ENCODE results near the gene RAVER1. TPM values are rescaled to one million over a fixed set of nuclear protein-coding genes. Genes with fewer than 3 reads are reported as not detected.

RAVER1 gene
- total RNA-seq, 3 donors from 2014 or later = 10.7 to 17.7 (median 12.3) TPM

- TF ChIP-seq CTCF (IDR thresholded peaks at IDR 0.05) (no peak), POLR2A (IDR thresholded peaks at IDR 0.05) (no peak), POLR2AphosphoS5 (IDR thresholded peaks at IDR 0.05) (no peak)
- Histone ChIP-seq H3K36me3 (peaks cover 6% of the 10 kb centered on the region), H3K27me3 (no peaks in the 10 kb centered on the region), H3K27ac (no peak overlapping the region), H3K4me1 (no peaks in the 10 kb centered on the region), H3K9me3 (no peaks in the 10 kb centered on the region), H3K4me3 (no peak overlapping the region)
- intact Hi-C loops (cut with DNase I; ENCODE audit: low total_unique reads) = no loop called here
- DNase-seq (ENCODE audit: low spot score in 2 of 2) = no peak
Measured at GRCh38 chr19:10363789-10364281, 30.5 kb upstream of the RAVER1 start.

DNA sequence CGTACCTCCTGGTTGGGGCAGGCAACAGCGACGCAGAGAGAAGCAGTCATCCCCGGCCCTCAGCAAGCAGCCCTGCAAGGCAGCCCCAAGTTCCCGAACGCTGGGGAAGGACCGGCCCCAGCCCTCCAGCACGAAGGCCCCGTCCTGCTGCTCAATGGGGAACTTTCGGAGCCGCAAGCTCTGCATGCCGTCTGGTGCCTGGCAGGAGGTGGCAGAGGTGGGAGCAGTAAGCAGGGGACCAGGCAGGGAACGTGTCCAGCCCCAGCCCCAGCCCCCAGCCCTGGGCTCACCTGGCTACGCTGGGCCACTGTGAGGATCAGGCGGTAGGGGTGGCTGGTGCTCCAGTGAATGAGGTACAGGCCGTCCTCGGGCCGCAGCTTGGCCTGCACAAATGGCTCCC lies 28.9 kb upstream of the RAVER1 start:
- H3K27me3 ChIP-seq = no peaks in the 10 kb centered on the region
- H3K4me3 ChIP-seq = no peak overlapping the region
- H3K9me3 ChIP-seq = no peaks in the 10 kb centered on the region
- intact Hi-C loops (cut with DNase I; ENCODE audit: low total_unique reads) = no loop called here
- DNase-seq (ENCODE audit: low spot score in 2 of 2) = no peak
- H3K36me3 ChIP-seq = peaks cover 6% of the 10 kb centered on the region
- no peak for TF ChIP-seq POLR2A (IDR thresholded peaks at IDR 0.05)
- no peak for TF ChIP-seq CTCF (IDR thresholded peaks at IDR 0.05)
- TF ChIP-seq POLR2AphosphoS5 (IDR thresholded peaks at IDR 0.05) = no peak
- H3K4me1 ChIP-seq = no peaks in the 10 kb centered on the region
- H3K27ac ChIP-seq = no peak overlapping the region

DNA sequence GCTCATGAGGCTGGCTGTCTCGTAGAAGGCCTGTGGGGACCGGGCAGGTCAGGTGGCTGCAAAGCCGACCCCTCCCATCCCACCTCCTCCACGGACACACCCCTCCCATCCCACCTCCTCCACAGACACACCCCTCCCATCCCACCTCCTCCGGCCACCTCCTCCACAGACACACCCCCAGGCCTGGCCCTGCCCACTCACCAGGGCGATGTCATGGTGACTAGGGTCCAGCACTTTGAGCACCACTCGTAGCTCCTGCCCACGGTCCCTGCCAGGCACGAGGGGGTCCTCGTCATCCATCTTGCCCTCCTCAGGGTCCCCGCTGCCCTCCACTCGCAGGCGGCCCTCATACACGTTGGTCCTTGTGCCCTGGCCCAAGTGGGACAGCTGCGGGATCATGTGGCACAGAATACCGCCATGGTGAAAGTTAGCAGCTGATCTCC lies 28.3 kb upstream of the RAVER1 start:
- DNase-seq (ENCODE audit: low spot score in 2 of 2) = no peak
- Histone ChIP-seq H3K36me3 (peaks cover 6% of the 10 kb centered on the region), H3K27me3 (no peaks in the 10 kb centered on the region), H3K27ac (no peak overlapping the region), H3K4me1 (no peaks in the 10 kb centered on the region), H3K4me3 (no peak overlapping the region), H3K9me3 (no peaks in the 10 kb centered on the region)
- intact Hi-C loops (cut with DNase I; ENCODE audit: low total_unique reads) = no loop called here
- TF ChIP-seq CTCF (IDR thresholded peaks at IDR 0.05) (no peak), POLR2AphosphoS5 (IDR thresholded peaks at IDR 0.05) (no peak), POLR2A (IDR thresholded peaks at IDR 0.05) (no peak)

- no peaks in the 10 kb centered on the region for H3K27me3 ChIP-seq
- H3K36me3 ChIP-seq = no peaks in the 10 kb centered on the region
- no peaks in the 10 kb centered on the region for H3K4me1 ChIP-seq
- H3K9me3 ChIP-seq = no peaks in the 10 kb centered on the region
- no peak for TF ChIP-seq CTCF (IDR thresholded peaks at IDR 0.05)
- TF ChIP-seq POLR2AphosphoS5 (IDR thresholded peaks at IDR 0.05) = no peak
- TF ChIP-seq POLR2A (IDR thresholded peaks at IDR 0.05) = no peak
- no peak overlapping the region for H3K4me3 ChIP-seq
- H3K27ac ChIP-seq = no peak overlapping the region
- intact Hi-C loops (cut with DNase I; ENCODE audit: low total_unique reads) = no loop called here
- DNase-seq (ENCODE audit: low spot score in 2 of 2) = no peak
Measured at GRCh38 chr19:10356431-10356830, 23.1 kb upstream of the RAVER1 start.

GRCh38 chr19:10353793-10354391 lies 20.6 kb upstream of the RAVER1 start:
- TF ChIP-seq CTCF (IDR thresholded peaks at IDR 0.05) = no peak
- TF ChIP-seq POLR2AphosphoS5 (IDR thresholded peaks at IDR 0.05) = no peak
- no peak for TF ChIP-seq POLR2A (IDR thresholded peaks at IDR 0.05)
- Histone ChIP-seq H3K9me3 (no peaks in the 10 kb centered on the region), H3K27ac (peak overlapping the region in 1 of 2 donors; percentile 58), H3K36me3 (no peaks in the 10 kb centered on the region), H3K27me3 (no peaks in the 10 kb centered on the region), H3K4me3 (no peak overlapping the region), H3K4me1 (no peaks in the 10 kb centered on the region)
- no peak for DNase-seq (ENCODE audit: low spot score in 2 of 2)
- intact Hi-C loops (cut with DNase I; ENCODE audit: low total_unique reads) = no loop called here
